Activated T-helper 1 cell treated with anti-CD3 and anti-CD28 coated beads, Interleukin-2, amount 50 U/mL, for 16 hours (primary cell): ENCODE results near the gene MAP3K5.
"Not testable (repeated sequence)": the region's sequence is repeated elsewhere in the genome, so short reads cannot be mapped to it uniquely, and the experiment has no call there.

ENCODE experiments used
- DNase-seq, 2 donors: peaks; one replicate each; pipeline ENCODE4 v3.0.0-alpha.2; 2020; ENCODE audit warnings: low read depth in 1 of 2, low spot score in 1 of 2

MAP3K5 gene

GRCh38 chr6:136612666-136613389 lies 179.4 kb downstream of the MAP3K5 start:
- no peak for DNase-seq

DNA sequence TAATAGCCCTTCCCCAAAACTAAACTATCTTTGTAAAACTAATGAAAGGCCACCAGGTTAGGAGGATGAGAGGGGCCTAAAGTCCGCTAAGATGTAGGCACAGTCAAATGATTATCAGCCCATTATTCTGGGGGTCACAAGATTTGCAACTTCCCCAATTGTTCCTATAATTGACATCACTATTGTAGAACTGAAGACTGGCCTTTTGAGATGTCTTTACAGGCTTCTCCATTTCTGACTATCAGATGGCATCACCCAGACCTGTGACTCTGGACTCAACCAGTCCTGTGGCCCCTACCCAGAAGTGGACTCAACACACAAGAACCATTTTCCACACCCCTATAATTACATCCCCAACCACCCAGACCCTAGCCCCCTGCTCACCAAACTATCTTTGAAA lies 180.5 kb downstream of the MAP3K5 start:
- DNase-seq: no peak

- no peak for DNase-seq
These were observed 181.1 kb downstream of the MAP3K5 start for GRCh38 chr6:136611133-136611532.

- DNase-seq: no peak
These were observed 182.2 kb downstream of the MAP3K5 start for GRCh38 chr6:136609873-136610706.

GRCh38 chr6:136608991-136609390 lies 183.3 kb downstream of the MAP3K5 start:
- no peak for DNase-seq

- DNase-seq: peak; percentile 57 to 62
These were observed 184.1 kb downstream of the MAP3K5 start for GRCh38 chr6:136607932-136608772.

DNA sequence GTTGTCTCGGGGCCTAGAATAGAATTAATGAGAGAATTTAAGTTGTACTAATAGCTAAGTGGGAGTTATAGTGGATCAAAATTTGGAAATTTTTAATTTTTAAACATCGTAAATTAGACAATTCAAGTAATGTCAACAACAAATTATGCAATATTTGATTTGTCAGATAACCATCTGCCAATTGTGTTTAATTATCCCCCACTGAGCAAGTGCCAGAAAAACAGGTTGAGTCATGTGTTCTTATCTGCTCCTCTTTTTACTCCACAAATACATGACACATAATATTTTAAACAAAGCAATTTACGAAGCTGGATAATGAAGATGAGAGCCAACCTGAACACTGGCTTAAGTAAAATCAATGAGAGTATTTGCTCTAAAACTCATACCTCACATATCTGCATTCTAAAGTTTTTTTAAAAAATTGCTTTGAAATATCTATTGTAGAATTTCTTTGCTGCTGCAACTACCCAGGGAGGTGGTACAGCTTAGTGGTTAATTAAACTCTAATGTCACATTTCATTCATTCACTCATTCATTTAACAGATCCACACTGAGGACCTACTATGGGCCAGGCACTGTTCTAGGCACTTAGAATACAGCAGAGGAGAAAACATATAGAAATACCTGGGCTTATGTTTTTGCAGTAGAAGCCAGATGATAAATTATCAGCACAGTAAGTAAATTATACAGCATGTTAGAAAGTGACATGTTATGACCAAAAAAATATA lies 184.9 kb downstream of the MAP3K5 start:
- DNase-seq: no peak

- no peak for DNase-seq
These were observed 187.3 kb downstream of the MAP3K5 start for GRCh38 chr6:136604928-136605510.

DNA sequence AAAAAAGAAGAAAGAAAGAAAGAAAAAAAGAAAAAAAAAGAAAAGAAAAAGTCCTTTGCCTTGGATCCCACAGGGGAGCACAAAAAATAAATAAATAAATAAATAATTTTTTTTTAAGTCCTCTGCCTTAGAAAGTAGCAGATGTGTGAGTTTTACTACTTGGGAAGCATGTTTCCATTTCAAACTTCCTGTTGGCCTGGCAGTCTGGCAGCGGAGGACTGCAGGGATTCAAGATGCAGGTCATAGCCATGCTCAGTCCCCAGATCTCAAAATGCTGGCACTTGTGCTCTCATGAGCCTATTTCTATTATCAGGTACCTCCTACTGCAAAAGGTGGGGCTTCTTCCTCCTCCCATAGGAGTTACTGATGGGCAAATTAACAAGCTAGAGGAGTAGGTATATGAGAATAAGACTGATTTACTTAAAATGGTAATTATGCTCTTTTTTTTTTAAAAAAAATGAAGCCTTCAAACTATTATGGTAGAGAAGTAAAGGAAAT lies 187.9 kb downstream of the MAP3K5 start:
- DNase-seq: no peak

DNA sequence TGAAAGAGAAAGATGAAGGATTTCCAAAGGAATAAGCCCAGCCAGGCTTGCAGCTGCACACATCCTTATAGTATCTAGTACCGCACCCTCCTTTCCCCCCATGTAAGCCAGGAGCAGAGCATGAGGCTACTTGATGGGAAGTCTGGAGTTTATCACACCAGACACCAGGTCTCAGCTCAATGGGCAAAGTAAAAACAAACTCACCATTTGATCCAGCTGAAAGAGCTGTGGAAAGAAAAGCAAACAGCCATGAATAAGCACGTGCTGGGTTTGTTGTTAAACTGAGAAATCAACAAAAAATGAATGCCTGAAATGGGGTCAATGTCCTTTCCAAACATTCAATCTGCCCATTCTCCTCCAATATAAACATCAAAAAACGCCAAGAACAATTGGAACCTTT lies 191.5 kb downstream of the MAP3K5 start:
- no peak for DNase-seq

- DNase-seq: no peak
These were observed 192.8 kb downstream of the MAP3K5 start for GRCh38 chr6:136599329-136600011.

- DNase-seq: no peak
These were observed 194.2 kb downstream of the MAP3K5 start for GRCh38 chr6:136598048-136598447.

- no peak for DNase-seq
These were observed 197.6 kb downstream of the MAP3K5 start for GRCh38 chr6:136594671-136595070.

GRCh38 chr6:136593748-136594490 lies 198.4 kb downstream of the MAP3K5 start:
- DNase-seq: no peak

- no peak for DNase-seq
These were observed 199.2 kb downstream of the MAP3K5 start for GRCh38 chr6:136592930-136593673.

GRCh38 chr6:136591617-136592016 lies 200.7 kb downstream of the MAP3K5 start:
- no peak for DNase-seq

DNA sequence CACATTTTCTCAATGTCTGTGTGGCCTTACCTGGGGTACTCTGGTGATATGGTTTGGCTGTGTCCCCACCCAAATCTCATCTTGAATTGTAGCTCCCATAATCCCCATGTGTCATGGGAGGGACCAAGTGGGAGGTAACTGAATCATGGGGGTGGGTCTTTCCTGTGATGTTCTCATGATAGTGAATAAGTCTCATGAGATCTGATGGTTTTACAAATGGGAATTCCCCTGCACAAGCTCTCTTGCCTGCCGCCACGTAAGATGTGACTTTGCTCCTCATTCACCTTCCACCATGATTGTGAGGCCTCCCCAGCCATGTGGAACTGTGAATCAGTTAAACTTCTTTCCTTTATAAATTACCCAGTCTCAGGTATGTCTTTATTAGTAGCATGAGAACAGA lies 201.4 kb downstream of the MAP3K5 start:
- DNase-seq: not testable (repeated sequence)

GRCh38 chr6:136587527-136587926 lies 204.8 kb downstream of the MAP3K5 start:
- DNase-seq: no peak
